IgD-negative memory B cell (primary cell): Measurements from ENCODE around the gene HCN1. TPM values are rescaled to one million over a fixed set of nuclear protein-coding genes. Genes with fewer than 3 reads are reported as not detected.

Source experiments
- H3K27ac Mint-ChIP-seq, 3 donors: one replicate each; pipeline ENCODE4 v1.8.0; 2020 to 2022; ENCODE audit warnings: mild to moderate bottlenecking in 3 of 3, mixed read lengths in 3 of 3, moderate library complexity in 1 of 3
- H3K27me3 Mint-ChIP-seq: one replicate; pipeline ENCODE4 v1.8.0; 2021; ENCODE audit warnings: mixed read lengths
- H3K36me3 Mint-ChIP-seq: one replicate; pipeline ENCODE4 v1.8.0; 2020; ENCODE audit warnings: mild to moderate bottlenecking, mixed read lengths
- H3K4me1 Mint-ChIP-seq, 3 donors: one replicate each; pipeline ENCODE4 v1.8.0; 2020 to 2022; ENCODE audit warnings: mixed read lengths in 3 of 3, mild to moderate bottlenecking in 1 of 3
- H3K4me3 Mint-ChIP-seq, 4 donors: one replicate each; pipeline ENCODE4 v1.8.0; 2020 to 2022; ENCODE audit warnings: mild to moderate bottlenecking in 4 of 4, mixed read lengths in 4 of 4, moderate library complexity in 3 of 4
- H3K9me3 Mint-ChIP-seq, 3 donors: one replicate each; pipeline ENCODE4 v1.8.0; 2020 to 2021; ENCODE audit warnings: mixed read lengths in 3 of 3, mild to moderate bottlenecking in 1 of 3
- polyA plus RNA-seq: library from polyadenylated mRNA; unstranded; fragments of 300-500 nt; fragmentation: Illumina TruSeq; gene quantifications from one replicate; pipeline ENCODE4 v1.2.3, GENCODE V29; 2021

HCN1 gene
- not detected for polyA plus RNA-seq

DNA sequence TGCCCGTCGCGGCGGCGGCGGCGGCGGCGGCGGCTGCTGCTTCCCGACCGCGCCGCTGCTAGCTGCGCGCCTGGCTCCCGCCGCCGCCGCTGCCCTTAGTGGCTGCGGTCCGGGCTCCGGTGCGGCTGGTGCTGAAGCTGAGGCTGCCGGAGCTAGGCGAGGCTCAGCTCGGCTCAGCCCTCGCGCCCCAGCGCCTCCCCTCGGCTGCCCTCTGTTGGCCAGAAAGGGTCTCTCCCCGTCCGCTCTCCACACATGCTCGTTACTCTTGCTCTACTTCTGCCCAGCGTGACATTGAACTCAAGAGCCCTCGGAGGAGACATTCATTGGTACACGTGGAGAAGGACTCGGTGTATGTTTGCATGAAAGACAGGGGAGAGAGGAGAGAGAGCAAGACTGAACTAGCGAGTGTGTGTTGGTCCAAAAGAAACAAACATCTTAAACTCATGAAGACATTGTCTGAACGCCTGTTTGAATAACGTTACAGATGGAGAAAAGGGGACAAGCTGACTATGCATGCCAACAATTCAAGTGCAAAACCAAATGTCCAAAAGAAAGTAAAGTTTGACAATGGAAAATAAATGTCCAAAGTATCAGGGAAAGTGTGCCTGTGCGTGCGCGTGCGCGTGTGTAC lies at the start of gene HCN1:
Gene HCN1, minus strand, starts transcription at position 175 of the 631 bp plus-strand sequence.
- no peaks in the 10 kb centered on the region for H3K36me3 Mint-ChIP-seq
- H3K4me1 Mint-ChIP-seq = no peaks in the 10 kb centered on the region
- peaks cover 2 to 15% (median 4%) of the 10 kb centered on the region in 3 donors for H3K9me3 Mint-ChIP-seq
- peaks cover 12% of the 10 kb centered on the region for H3K27me3 Mint-ChIP-seq
- no peak within 1 kb of the TSS for H3K4me3 Mint-ChIP-seq
- peak within 1 kb of the TSS in 1 of 3 donors; percentile 31 for H3K27ac Mint-ChIP-seq

DNA sequence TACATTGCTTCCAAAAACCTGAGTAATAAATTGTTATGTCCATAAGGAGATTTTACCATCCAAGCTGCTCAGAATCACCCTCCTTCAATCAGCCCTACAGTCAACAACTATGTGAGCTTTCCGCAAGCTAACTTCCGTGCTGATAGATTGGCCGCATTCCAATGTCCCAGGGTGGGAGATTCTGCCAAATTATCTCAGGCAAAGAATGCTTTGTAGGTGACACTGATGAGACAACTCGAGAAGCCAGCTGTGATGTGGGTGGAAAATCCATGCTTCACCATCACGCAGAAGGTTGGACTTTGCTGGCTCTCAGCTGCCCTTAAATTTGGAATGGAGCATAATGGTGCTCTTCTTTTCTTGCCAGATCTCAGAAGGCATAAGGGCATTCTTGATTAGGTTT lies 44.9 kb upstream of the HCN1 start:
- no peak overlapping the region for H3K4me3 Mint-ChIP-seq
- no peaks in the 10 kb centered on the region for H3K27me3 Mint-ChIP-seq
- H3K9me3 Mint-ChIP-seq = peaks cover 1 to 9% (median 9%) of the 10 kb centered on the region in 3 donors
- no peak overlapping the region for H3K27ac Mint-ChIP-seq
- H3K36me3 Mint-ChIP-seq = no peaks in the 10 kb centered on the region
- no peaks in the 10 kb centered on the region for H3K4me1 Mint-ChIP-seq

DNA sequence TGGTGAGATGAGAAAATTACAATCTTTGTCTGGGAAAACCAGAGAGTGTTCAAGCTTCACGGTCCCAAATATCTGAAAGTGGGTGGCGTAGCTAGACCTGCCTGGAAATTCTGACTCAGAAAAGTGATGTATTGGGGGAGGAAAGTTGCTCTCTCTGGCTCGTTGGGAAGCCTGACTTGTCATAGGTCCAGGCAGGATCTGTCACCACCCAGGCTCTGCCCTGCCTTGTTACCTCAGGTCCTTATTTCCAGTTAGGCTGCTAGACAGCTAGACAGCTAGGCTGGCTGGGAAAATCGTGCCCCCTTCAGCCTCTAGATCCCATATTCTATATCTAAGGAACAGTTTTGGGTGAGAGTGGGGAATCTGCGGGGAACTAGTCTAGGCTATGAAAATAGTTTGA lies 41.0 kb upstream of the HCN1 start:
- Mint-ChIP-seq H3K4me3 (no peak overlapping the region), H3K4me1 (no peaks in the 10 kb centered on the region), H3K27me3 (no peaks in the 10 kb centered on the region), H3K27ac (no peak overlapping the region), H3K36me3 (no peaks in the 10 kb centered on the region), H3K9me3 (peaks cover 0 to 17% (median 13%) of the 10 kb centered on the region in 3 donors)

GRCh38 chr5:45725537-45725936 lies 29.4 kb upstream of the HCN1 start:
- H3K27ac Mint-ChIP-seq = no peak overlapping the region
- no peaks in the 10 kb centered on the region for H3K4me1 Mint-ChIP-seq
- no peaks in the 10 kb centered on the region for H3K36me3 Mint-ChIP-seq
- no peak overlapping the region for H3K4me3 Mint-ChIP-seq
- peaks cover 2 to 11% (median 4%) of the 10 kb centered on the region in 3 donors for H3K9me3 Mint-ChIP-seq
- no peaks in the 10 kb centered on the region for H3K27me3 Mint-ChIP-seq

- no peaks in the 10 kb centered on the region for H3K4me1 Mint-ChIP-seq
- H3K27ac Mint-ChIP-seq = no peak overlapping the region
- no peak overlapping the region for H3K4me3 Mint-ChIP-seq
- no peaks in the 10 kb centered on the region for H3K36me3 Mint-ChIP-seq
- H3K27me3 Mint-ChIP-seq = peaks cover 12% of the 10 kb centered on the region
- peaks cover 2 to 15% (median 4%) of the 10 kb centered on the region in 3 donors for H3K9me3 Mint-ChIP-seq
Observed at GRCh38 chr5:45697201-45697600, 1.0 kb upstream of the HCN1 start.

- Mint-ChIP-seq H3K4me3 (no peak overlapping the region), H3K9me3 (peaks cover 2 to 15% (median 4%) of the 10 kb centered on the region in 3 donors), H3K27ac (no peak overlapping the region), H3K27me3 (peaks cover 12% of the 10 kb centered on the region), H3K36me3 (no peaks in the 10 kb centered on the region), H3K4me1 (no peaks in the 10 kb centered on the region)
Observed at GRCh38 chr5:45695804-45696156, 400 bp downstream of the HCN1 start.

- Mint-ChIP-seq H3K27me3 (peaks cover 12% of the 10 kb centered on the region), H3K4me3 (peak overlapping the region in 1 of 4 donors; percentile 5), H3K4me1 (no peaks in the 10 kb centered on the region), H3K9me3 (peaks cover 2 to 15% (median 4%) of the 10 kb centered on the region in 3 donors), H3K27ac (peak overlapping the region in 1 of 3 donors; percentile 31), H3K36me3 (no peaks in the 10 kb centered on the region)
Observed at GRCh38 chr5:45694971-45695803, 993 bp downstream of the HCN1 start.

- Mint-ChIP-seq H3K27ac (no peak overlapping the region), H3K4me1 (no peaks in the 10 kb centered on the region), H3K27me3 (peaks cover 12% of the 10 kb centered on the region), H3K9me3 (peaks cover 2 to 13% (median 4%) of the 10 kb centered on the region in 3 donors), H3K4me3 (no peak overlapping the region), H3K36me3 (no peaks in the 10 kb centered on the region)
Observed at GRCh38 chr5:45694255-45694814, 1.8 kb downstream of the HCN1 start.

- Mint-ChIP-seq H3K9me3 (peaks cover 2 to 4% (median 2%) of the 10 kb centered on the region in 3 donors), H3K36me3 (no peaks in the 10 kb centered on the region), H3K4me1 (no peaks in the 10 kb centered on the region), H3K4me3 (no peak overlapping the region), H3K27ac (no peak overlapping the region), H3K27me3 (peaks cover 12% of the 10 kb centered on the region)
Observed at GRCh38 chr5:45692481-45692880, 3.7 kb downstream of the HCN1 start.

DNA sequence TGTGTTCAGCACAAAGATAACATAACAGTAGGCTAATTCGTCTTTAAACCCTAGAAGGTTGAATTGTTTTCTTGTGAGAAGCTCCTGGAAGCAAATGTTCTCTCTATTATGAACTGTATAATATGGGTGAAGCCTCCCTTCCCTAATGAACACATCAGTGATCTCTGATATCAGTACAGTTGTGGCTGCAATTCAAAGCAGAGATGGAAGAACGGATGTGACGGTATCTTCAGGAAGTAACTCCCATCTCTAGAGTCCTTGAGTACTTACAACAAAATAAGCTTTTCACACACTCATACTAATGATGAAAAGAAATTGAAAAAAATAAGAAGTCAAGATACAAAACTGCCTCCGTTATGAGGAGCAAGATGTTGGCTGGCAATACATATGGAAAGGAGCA lies 4.5 kb downstream of the HCN1 start:
- Mint-ChIP-seq H3K27ac (no peak overlapping the region), H3K9me3 (peaks cover 2 to 4% (median 2%) of the 10 kb centered on the region in 3 donors), H3K4me1 (no peaks in the 10 kb centered on the region), H3K4me3 (peak overlapping the region in 1 of 4 donors; percentile 3), H3K36me3 (no peaks in the 10 kb centered on the region), H3K27me3 (peaks cover 10% of the 10 kb centered on the region)

GRCh38 chr5:45687701-45688100 lies 8.5 kb downstream of the HCN1 start:
- no peak overlapping the region for H3K27ac Mint-ChIP-seq
- no peaks in the 10 kb centered on the region for H3K4me1 Mint-ChIP-seq
- no peaks in the 10 kb centered on the region for H3K27me3 Mint-ChIP-seq
- no peak overlapping the region for H3K4me3 Mint-ChIP-seq
- no peaks in the 10 kb centered on the region for H3K9me3 Mint-ChIP-seq
- H3K36me3 Mint-ChIP-seq = no peaks in the 10 kb centered on the region

- no peak overlapping the region for H3K4me3 Mint-ChIP-seq
- H3K9me3 Mint-ChIP-seq = no peaks in the 10 kb centered on the region
- no peaks in the 10 kb centered on the region for H3K36me3 Mint-ChIP-seq
- no peak overlapping the region for H3K27ac Mint-ChIP-seq
- no peaks in the 10 kb centered on the region for H3K27me3 Mint-ChIP-seq
- H3K4me1 Mint-ChIP-seq = no peaks in the 10 kb centered on the region
Observed at GRCh38 chr5:45686620-45687019, 9.6 kb downstream of the HCN1 start.

DNA sequence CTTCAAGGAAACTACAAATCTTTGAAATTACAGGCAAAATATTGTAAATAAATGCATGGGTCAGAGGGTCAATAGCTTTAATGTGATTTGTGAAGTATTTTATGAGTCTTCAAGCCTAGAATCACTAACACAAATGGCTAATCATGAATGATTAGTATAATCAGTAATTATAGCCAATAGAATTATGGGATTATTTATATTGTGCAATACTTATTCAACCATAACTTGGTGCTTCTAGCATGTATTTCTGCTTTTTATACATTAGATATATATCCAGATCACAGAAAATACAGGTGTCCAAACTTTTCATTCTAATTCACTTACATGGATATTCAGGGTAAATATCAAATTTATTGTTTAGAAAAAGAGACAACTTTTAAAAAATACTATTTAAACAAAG lies 12.1 kb downstream of the HCN1 start:
- no peaks in the 10 kb centered on the region for H3K27me3 Mint-ChIP-seq
- no peaks in the 10 kb centered on the region for H3K9me3 Mint-ChIP-seq
- H3K27ac Mint-ChIP-seq = no peak overlapping the region
- no peak overlapping the region for H3K4me3 Mint-ChIP-seq
- H3K36me3 Mint-ChIP-seq = no peaks in the 10 kb centered on the region
- H3K4me1 Mint-ChIP-seq = no peaks in the 10 kb centered on the region

GRCh38 chr5:45680950-45681349 lies 15.2 kb downstream of the HCN1 start:
- Mint-ChIP-seq H3K36me3 (no peaks in the 10 kb centered on the region), H3K4me1 (no peaks in the 10 kb centered on the region), H3K4me3 (no peak overlapping the region), H3K27ac (no peak overlapping the region), H3K27me3 (no peaks in the 10 kb centered on the region), H3K9me3 (no peaks in the 10 kb centered on the region)

GRCh38 chr5:45677524-45677923 lies 18.7 kb downstream of the HCN1 start:
- H3K36me3 Mint-ChIP-seq = no peaks in the 10 kb centered on the region
- H3K27me3 Mint-ChIP-seq = no peaks in the 10 kb centered on the region
- no peak overlapping the region for H3K27ac Mint-ChIP-seq
- H3K4me3 Mint-ChIP-seq = no peak overlapping the region
- H3K4me1 Mint-ChIP-seq = no peaks in the 10 kb centered on the region
- H3K9me3 Mint-ChIP-seq = peaks cover 0 to 5% (median 3%) of the 10 kb centered on the region in 3 donors
